SK-N-SH treated with all-trans-retinoic acid at 6 μM for 48 hours (cell line): ENCODE results near the gene AOPEP.

Experiments used
- RARB ChIP-seq: fragments of 250-450 bp; sonication (Bioruptor Pico); IDR thresholded peaks from 2 replicates; pipeline ENCODE4 v1.8.0; 2021; ENCODE audit warnings: mild to moderate bottlenecking, moderate library complexity
- TCF4 ChIP-seq: fragments of 250-450 bp; sonication (Bioruptor Pico); IDR thresholded peaks from 2 replicates; pipeline ENCODE4 v1.8.0; 2021; ENCODE audit warnings: mild to moderate bottlenecking, moderate library complexity, borderline replicate concordance
- ZC3H10 ChIP-seq: fragments of 250-450 bp; sonication (Bioruptor Pico); IDR thresholded peaks from 2 replicates; pipeline ENCODE4 v1.5.1; 2021; ENCODE audit warnings: mild to moderate bottlenecking, moderate library complexity
- ZFP30 ChIP-seq: fragments of 450-650 bp; formaldehyde crosslinking; IDR thresholded peaks from 2 replicates; pipeline ENCODE4 v1.5.0; 2022; ENCODE audit warnings: mild to moderate bottlenecking, moderate library complexity

GRCh38 chr9:94706922-94707321, 19.6 kb upstream of the AOPEP start:
- TF ChIP-seq ZFP30 (CRISPR knock-in tag): no peak
- TF ChIP-seq RARB (CRISPR knock-in tag): no peak
- TF ChIP-seq ZC3H10 (CRISPR knock-in tag): no peak
- no peak for TF ChIP-seq TCF4 (CRISPR knock-in tag)
